Activated CD4-positive, alpha-beta T cell treated with anti-CD3 and anti-CD28 coated beads for 24 hours (primary cell): ENCODE data around the gene COL15A1.

Source experiments
- DNase-seq, 2 donors: peaks; one replicate each; pipeline ENCODE4 v3.0.0-alpha.2; 2020; ENCODE audit warnings: low read depth in 2 of 2

The COL15A1 gene

DNA sequence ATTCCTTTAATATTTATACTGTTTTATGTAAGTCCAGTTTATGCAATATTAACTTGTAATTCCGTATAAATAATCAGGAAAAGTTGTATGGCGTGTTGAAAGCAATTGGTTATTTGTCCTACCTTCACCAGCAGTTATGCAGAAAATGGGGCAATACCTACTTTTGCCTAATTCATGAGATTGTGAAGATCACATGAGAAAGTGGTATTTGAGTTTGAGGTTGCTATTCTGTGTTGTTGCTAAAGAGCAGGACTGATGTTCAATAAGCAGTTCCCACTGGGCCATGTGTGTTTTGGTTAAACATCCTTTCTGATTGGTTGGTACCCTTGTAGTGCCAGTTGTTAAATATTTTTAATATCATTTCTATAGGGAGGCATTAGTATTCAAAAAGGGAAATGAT, 164.4 kb downstream of the COL15A1 start:
- no peak for DNase-seq

- DNase-seq, result no peak
These were observed 165.8 kb downstream of the COL15A1 start for GRCh38 chr9:99109522-99109921.

- DNase-seq, result no peak
These were observed 169.2 kb downstream of the COL15A1 start for GRCh38 chr9:99112750-99113413.

DNA sequence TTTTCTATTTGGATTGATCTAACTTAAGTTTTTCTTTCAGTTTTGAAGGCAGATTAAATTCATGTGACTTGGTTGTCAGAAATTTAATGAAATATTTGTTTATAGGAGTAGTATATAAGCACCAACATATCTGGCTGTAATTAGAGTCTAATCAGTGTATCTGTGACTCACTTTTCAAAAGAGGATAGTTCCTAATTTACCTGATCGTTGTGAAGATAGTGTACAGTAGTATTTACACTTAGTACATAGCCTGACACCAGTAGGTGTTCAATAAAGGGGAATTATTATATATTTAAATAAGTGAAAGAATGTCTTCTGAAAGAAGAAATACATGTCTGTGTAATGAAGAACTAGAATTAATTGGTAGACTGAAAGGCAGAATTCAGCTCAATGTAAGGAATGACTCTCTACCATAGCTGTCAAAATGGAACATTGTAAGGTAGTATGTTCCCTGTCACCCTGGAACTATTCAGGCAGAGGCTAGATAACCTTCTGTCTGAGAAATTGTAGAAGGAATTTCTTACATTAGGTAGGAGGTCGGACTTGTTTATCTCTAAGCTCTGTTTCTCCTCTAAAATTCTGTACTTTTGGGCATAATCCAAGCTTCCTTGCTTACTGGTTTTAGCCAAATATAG, 169.8 kb downstream of the COL15A1 start:
- DNase-seq, result no peak

DNA sequence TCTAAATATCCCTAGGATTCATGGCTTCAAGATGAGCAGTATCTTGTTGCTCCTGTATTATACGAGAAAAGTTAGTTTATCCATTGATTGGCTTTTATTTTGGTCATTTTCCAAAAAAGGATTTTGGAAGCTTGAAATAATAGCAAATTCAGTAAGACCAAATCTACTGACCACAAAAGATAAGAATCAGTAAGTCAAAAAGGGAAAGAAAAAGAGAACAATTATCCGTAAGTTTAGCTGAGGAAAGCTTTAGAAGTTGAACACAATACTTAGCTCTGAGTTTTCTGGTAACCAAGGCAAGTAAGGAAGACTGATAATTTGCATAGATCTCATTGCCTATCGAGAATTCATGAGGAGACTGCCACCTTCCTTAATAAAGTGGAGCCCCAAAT, 170.3 kb downstream of the COL15A1 start:
- DNase-seq, result no peak

- DNase-seq, result no peak
These were observed 171.3 kb downstream of the COL15A1 start for GRCh38 chr9:99114846-99115500.

GRCh38 chr9:99116003-99116411, 172.3 kb downstream of the COL15A1 start:
- DNase-seq, result no peak

GRCh38 chr9:99118782-99119466, 175.2 kb downstream of the COL15A1 start:
- DNase-seq, result peak in 1 of 2 donors; percentile 34

DNA sequence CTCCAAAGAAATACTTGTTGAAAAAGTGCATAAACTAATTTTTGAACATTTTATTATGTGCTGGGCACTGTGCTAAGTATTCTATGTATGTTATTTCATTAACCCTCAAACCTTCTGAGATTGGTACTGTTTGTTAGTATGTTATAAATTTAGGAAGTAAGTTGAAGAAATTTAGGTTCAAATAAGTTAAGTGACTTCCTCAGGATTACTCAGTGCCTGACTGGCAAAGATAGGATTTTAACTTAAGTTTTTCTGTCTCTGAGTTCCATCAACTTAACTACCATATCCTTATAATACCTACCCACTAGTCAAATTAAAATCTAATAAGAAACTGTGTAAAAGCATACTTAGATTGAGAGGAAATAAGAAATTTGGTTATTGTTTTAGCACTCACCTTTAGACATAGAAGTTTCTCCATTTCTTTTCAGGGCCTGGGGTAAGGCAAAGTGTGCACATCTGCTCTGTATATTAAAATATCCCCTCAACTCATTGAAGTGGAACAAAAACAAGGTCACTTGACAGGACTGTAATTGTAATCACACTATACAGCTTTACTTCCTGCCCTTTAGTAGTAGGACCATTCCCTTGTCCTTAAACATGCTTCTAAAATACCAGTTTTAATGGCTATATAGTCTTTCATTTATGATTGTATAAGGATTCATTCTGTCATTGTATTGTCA, 176.4 kb downstream of the COL15A1 start:
- DNase-seq, result no peak
